T-helper 1 cell (primary cell): Measurements from ENCODE around the gene GNB5.
"Not testable (repeated sequence)": the region's sequence is repeated elsewhere in the genome, so short reads cannot be mapped to it uniquely, and the experiment has no call there.

ENCODE experiments used
- DNase-seq, 5 donors: peaks; one replicate each; pipeline ENCODE4 v3.0.0-alpha.2; 2012 to 2020

GNB5 gene

DNA sequence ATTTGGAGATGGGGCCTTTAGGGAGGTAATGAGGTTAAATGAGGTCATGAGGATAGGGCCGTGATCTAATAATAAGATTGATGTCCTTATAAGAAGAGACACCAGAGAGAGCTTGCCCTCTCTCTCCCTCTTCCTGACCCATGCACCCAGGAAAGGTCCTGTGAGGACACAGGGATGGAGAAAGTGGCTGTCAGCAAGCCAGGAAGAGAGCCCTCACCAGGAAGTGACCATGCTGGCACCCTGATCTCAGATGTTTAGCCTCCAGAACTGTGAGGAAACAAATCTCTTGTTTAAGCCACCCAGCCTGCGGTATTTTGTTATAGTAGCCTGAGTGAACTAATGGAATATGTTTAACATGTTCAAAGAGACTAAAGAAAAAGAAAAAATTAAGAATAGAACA, 15.3 kb upstream of the GNB5 start:
- no peak for DNase-seq

DNA sequence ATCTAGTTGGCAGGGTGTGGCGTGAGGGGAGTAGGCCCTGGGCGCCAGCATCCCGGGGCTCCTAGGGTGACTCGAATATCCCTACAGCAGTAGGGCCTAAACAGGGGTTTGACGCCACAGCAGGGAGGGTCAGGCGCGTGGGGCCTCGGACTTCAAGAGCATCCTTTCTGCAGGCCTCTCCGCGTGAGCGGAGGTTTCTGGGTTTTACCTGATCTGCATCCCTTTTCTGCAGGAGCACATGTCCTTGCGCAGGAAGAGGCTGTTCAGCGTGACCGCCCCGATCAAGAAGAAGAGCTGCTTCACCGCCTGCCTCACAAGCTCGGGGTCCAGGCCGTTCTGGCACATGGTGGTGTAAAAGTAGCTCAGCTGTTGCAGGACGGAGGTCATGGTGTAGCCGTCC, 13.5 kb upstream of the GNB5 start:
- no peak for DNase-seq

DNA sequence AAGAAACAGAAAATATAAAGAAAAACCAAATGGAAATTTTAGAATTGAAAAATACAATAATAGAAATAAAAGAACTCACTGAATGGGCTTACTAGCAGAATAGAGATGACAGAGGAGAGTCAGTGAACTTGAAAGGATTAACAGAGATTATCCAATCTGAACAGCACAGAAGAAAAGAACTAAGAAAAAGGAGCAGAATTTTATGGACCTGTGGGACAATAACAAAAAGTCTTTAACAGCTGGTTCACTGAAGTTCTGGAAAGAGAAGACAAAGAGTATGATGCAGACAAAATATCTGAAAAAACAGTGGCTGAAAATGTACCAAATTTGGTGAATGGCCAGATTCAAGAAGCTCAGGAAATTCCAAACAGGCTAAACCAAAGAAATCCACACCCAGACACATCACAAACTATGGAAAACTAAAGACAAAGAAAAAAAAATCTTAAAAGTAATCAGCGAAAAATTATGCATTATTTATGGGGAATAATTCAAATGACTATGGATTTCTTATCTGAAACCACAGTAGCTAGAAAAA, 9.7 kb upstream of the GNB5 start:
- no peak for DNase-seq

DNA sequence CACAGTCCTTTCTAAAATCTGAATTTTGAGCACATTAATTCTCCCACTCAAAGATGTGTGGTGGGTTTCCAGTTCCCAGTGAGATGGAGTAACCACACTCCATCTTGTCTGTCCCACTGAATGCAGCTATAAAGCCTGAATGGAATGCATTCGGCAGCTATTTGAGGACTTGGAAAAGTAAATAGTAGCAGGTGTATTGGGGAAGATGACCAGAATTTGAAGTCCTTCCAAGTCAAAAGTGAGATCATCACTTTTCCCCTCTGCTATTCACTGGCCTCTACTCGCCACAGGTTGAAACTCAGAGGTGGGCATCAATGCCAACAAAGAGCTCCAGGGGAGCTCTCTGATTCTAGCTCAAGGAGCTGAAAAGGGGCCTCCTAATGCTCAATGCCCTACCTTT, 8.1 kb upstream of the GNB5 start:
- no peak for DNase-seq

DNA sequence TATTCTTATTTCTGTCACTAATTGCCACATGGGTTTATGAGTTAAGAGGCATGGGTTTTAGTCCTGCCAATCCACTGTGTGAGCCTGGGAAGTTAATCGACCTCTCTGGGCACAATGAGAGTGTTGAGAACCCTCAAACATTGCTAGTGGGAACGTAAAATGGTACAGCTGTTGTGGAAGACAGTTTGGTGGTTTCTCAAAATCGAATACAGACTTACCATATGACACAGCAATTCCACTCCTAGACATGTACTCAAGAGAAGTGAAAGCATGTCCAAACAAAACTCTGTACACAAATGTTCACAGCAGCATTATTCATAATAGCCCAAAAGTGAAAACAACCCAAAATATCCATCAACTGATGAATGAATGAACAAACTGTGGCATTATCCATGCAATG, 5.7 kb upstream of the GNB5 start:
- DNase-seq, result no peak

DNA sequence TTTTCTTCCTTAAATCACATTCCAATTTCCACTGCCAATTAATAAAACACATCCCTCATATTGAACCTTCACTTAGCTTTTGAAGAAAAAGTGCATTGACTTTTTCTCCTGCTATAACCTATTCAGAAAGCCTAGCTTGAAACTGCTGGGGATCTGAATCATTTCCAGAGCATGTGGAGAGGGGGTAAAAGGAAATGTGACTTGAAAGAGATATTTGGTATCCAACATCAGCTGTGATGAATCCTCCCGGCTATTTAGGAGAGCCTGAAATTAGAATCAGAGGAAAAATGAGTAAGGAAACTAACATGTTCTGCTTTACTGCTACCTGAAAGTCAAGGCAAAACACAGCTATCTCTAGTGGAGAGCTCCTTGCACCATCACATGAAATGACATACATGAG, 2.6 kb upstream of the GNB5 start:
- DNase-seq, result no peak

DNA sequence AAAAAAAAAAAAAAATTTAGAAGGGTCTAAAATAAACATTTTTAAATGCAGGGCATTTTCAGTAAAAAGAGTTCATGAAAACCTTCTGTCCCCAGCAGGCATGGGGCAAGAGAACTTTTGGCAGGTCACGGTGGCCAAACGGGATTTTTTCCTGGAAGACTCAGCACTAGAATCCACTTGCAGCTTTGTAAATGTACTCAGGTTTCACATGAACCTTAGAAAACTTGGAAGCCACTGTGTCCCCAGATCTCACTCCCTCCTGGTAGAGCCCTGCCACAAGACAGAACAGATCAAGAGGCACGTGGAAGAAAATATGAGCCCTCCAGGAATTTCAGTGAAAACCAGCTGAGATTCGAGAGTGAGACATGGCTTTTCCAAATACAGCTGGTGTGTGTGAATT, 2.1 kb upstream of the GNB5 start:
- no peak for DNase-seq

DNA sequence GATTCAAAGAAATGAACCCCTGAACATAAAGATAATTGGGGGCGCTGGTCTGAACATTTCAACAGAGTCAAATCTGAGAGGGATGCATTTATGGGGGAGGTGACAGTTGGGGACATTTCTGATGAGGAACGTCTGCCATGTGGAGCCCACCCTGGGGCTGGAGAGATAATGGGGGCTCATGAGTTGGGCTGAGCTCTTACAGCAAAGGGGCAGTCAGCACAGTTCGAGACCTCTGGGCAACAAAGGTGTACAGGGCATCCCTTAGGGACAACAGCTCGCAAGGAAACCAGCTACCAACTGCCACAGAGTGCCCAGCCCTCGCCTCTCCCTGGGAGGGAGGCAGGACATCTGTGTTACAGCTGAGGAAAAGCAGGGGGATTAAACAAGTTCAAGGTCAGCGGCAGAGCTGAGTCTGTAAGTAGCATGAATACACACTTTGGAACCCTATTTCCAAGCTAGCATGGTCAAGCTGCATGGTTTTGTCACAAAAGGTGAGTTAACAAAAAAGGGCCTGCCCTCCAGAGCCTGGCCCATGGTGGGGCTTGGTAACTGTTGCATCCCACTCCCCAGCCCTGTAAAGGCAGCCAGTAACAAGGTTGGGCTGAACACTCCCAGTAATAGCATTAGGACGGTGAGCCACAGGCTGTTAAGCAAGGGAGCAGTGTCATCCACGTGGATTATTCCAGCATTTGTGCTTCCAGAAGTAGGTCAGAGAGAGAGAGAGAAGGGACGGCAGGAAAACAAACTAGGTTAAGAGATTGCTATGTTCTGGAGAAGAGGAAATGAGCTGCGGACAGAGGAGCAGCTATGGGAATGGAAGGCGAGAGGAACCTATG, 4.3 kb downstream of the GNB5 start:
- DNase-seq, result no peak

DNA sequence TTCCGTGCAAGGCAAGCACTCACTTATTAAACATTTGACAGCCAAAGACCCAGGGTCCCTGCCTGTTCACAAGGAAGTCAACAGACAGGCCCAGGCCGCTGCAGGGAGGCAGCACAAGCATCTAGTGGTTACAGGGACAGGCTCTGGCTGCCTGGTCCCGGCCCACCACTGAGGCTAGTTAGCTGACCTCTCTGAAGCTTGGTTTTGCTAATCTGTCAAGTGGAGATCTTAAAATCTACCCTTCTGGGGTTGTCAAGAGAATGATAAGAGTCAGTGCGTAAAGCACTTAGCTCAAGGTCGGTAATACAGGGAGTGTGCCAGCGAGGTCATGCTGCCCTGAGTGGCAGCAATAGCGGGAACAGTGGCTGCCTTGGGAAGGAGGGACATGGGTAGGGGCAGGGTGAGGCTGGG, 6.0 kb downstream of the GNB5 start:
- no peak for DNase-seq

DNA sequence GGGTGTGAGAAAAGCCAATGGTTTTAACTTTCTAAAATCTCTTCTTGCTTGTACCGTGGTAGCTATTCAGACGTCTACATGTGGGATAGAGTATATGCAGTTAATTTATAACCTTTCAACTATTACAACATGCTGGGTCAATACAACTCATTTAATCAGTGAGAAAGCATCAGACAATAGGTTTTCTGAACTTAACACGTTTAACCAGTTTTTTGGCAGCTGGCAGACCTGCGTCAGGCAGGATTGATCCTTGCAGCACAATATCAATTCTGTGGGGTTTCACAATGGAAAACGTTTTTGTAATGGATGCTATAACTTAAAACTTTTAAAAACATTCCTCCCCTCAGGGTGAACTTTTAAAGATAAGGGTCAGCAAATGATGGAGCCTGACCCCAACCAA, 6.5 kb downstream of the GNB5 start:
- no peak for DNase-seq

DNA sequence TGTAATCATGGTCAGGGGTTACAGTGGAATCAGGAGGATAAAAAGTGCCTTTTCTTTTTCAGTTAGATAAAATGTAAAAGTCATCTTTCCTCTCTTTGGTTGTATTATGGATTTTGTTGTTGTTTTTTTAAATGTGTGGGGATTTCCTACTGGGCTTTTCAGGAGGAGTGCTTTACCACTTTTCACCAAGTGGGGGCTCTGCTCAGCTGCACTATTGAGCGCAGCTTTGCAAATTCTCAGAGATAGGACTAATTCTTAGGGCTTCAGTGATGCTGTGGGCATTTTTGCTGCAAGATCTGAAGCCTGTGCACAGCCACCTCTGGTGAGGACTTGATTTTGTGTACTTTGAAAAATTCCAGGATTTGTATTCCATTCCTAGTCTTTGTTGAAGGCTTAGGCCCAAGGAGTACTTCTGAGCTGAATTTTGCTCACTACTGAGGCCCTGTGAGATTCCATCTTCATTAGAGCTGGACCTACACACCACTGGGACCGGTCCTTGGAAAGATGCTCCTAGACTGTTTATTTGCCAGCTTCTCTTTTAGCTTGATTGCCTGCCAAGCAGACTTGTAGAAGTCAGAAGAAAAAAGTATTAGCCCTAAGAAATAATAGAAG, 7.5 kb downstream of the GNB5 start:
- DNase-seq, result no peak

DNA sequence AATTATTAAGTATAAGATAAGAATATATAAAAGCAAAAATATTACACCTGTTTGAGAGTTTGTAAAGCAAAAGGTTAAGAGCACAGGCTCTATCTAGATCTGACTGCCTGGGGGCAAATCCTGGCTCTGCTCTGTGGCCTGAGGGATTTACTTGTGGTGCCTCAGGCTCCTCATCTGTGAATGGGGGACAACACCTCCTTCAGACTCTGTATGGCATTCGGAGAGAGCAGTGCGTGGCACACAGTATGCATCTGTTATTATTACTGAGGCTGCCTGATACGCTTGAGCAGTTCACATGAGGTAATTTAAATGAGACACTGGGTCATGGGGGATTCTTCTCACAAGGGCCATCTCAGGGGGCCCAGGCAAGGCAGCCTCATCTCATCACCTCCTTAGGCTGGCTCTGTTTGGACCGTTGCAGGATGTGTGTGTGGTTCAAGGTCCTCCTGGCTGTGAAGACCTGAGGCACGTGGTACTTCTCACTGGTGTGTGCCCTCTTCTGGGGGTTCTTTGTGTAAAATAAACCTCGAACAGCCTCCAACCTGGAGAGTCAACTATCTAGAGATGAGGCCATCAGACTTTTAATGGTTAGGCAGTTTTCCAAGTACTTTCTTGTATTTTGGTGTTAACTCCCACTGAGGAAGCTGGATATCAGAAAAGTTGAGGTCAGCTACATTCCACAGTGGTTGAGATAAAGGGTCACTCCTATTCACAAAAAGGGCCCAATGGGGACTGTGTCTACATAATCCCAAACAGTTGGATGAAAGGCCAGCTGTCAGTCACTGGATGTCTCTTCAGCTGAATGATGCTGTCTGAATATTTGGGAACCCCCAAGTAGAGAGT, 9.0 kb downstream of the GNB5 start:
- DNase-seq, result no peak

DNA sequence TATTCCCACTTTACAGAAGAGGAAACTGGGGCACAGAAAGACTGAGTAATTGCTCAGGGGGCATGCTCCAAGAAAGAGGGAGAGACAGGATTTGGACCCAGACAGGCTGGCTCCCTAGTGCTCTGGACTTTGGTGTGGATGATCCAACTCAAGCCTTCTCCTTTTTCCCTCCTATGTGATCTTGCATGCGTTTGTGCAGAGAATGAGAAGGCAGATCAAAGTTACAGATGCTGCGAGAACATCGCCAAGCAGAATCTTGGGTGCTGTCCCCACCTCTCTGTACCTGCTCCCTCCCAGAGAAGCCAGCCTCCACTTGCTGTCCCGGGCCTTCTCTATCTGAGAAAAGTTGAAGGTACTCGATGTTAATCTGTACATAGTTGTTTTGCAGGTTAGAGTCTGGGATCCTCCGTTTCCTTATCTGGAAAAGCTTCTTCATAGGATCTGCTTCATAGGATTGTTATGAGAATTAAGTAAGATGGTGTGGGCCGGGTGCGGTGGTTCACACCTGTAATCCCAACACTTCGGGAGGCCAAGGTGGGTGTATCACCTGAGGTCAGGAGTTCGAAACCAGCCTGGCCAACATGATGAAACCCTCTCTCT, 10.2 kb downstream of the GNB5 start:
- no peak for DNase-seq

DNA sequence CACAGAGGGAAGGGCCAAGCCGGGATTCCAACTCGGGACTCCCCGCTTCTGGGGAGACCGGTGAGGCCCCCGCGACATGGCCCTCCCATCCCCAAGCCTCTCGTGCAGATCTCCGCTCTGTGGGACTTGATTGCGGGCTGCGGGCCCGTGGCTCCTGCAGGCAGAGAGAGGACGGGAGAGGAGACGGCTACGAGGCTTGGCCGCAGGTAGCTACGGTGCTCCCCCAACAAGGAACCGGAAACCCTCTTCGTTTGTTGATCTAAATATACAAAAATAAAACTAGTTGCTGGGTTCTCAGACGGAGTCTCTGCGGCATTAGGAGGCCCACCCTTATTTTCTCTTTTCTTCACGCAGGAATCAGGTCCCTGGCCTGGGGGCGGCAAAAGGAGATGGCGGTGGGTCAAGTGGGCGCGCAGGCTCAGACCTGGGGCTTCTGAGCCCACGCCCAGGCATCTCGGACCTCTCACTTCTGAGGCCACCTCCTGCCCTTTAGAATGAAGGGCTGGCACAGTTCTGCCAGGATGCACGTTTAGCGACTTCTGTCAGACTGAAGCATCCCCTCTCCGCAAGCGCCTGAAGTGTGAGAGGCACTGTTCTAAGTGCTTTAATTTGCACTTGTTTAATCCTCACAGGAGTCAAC, 10.9 kb downstream of the GNB5 start:
- DNase-seq, result peak; percentile 31 to 55 (median 42)

DNA sequence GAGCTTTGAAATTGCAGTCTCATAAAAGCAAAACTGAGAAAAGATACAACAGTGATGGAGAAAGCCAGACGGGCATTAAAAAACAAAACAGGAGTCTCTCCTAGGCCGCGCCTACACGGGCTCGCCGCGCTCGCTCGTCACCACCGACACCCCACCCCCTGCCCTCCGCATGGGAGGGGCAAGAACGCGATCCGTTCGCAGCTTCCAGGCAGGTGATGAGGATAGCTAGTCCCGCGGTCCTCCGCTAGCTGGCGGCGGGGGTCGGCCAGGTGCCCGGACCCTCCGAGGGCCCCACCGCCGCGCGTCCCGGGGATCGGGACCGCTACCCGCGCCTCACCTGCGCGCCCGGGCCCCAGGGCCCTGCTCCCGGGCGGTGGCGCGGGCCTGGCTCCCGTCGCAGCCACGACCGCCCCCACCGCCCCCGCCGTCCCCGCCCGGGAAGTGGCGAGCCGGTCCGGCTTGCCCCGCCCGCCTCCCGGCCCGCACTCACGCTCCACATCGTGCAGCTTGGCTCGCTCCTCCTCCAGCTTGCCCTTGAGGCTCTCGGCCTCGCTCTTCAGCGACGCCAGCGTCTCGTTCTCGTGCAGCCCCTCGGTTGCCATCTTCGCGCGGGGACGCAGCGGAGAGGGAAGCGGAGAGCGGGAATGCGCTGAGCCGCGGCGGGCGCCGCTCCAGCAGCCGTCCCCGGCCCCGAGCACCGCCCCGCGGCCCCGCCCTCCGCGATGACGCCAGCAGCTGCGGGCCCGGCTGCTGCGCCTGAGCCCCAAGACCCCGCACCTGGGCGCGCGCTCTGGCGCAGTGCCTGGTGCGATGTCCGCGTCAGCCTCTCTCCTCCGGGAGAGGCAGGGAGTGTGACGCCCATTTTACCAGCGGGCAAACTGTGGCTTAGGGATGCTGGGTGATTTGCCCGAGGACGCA, 11.7 kb downstream of the GNB5 start:
- peak; percentile 73 to 91 (median 83) for DNase-seq

DNA sequence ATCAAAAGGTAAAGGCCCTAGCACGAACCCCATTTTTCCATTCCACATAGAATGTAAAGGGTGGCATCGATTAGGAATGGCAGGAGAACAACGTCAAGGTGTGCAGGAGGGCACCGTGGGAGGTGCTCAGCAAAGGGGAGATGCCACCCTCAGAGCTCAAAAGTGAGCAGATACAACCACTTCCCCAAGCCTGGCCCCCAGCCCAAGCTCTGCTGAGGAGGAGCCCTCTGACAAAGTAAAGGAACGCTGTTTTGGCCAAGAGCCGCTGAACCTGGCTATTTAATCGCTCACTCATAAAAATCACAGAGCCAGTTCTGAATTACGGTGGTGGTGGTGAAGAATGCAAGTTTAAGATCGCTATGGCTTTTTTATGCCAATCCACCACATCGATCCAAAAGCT, 12.4 kb downstream of the GNB5 start:
- DNase-seq, result no peak

DNA sequence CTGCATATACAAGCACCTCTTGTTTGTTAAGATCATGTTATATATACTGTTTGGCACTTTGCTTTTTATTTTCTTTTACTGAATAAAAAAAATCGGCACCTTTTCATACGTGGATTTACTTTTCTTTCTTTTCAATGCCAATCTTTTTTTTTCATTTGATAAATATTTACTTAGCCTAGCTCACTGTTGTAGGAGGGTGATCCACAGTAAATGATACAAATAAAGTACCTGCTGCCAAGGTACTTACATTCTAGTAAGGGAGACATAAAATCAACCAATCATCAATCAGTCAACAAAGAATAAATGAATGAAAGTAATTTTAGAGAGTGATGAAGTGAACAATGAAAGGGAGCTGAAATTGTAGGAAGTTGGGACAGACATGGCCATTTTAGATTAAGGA, 18.3 kb downstream of the GNB5 start:
- no peak for DNase-seq

DNA sequence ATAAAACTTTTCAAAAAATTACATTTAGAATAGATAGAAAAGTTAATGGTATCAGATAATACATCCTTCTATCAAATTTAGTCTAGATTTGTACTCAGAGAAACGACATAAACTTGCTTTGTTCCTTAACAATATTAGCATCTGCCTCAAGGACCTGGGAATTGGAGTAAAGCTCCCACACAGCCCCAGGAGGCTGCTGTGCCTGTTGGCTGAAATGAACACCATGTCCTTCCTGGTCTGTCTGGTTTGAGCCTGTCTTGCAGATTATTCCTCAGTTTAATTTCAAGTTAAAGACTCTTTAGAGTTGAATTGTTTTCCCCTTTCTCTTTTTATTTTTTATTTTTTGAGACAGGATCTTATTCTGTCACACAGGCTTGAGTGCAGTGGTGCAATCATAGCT, 19.4 kb downstream of the GNB5 start:
- no peak for DNase-seq

DNA sequence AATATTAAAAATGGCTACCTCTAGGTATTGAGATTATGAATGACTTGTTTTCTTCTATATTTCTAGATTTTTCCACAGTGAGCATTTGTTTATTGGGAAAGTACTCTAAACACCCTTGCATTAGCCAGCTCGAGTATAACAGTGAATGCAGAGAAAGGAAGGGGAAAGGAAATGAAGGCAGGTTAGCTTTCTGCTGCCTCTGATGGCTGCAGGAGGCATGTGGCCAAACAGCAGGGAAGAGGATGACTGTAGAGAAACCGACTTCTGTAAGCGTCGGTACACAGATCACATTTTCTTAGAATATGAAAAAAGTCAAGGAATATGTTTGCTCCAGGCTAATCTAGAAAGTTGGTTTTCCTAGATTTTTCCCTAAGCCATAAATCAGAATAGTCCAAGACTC, 19.8 kb downstream of the GNB5 start:
- DNase-seq, result peak in 1 of 5 donors; percentile 26

DNA sequence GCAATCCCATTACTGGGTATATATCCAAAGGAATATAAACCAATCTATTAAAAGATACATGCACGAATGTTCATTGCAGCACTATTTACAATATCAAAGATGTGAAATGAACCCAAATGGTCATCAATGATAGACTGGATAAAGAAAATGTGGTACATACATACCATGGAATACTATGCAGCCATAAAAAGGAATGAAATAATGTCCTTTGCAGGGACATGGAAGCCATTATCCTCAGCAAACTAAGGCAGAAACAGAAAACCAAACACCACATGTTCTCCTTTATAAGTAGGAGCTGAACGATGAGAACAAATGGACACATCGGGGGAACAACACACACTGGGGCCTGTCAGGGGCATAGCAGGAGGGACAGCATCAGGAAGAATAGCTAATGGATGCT, 21.0 kb downstream of the GNB5 start:
- not testable (repeated sequence) for DNase-seq

DNA sequence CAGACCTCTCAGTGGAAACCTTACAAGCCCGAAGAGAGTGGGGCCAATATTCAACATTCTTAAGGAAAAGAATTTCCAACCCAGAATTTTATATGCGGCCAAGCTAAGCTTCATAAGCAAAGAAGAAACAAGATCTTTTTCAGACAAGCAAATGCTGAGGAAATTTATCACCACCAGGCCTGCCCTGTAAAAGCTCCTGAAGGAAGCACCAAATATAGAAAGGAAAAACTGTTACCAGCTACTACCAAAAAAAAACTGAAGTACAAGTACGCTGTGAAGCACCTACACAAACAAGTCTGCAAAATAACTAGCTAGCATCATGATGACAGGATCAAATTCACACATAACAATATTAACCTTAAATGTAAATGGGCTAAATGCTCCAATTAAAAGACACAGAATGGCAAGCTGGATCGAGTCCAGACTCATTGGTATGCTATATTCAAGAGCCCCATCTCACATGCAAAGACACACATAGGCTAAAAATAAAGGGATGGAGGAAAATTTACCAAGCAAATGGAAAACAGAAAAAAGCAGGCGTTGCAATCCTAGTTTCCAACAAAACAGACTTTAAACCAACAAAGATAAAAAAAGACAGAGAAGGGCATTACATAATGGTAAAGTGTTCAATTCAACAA, 25.6 kb downstream of the GNB5 start:
- not testable (repeated sequence) for DNase-seq
